ENCODE measurements around the gene HOXA9.

The HOXA9 gene

DNA sequence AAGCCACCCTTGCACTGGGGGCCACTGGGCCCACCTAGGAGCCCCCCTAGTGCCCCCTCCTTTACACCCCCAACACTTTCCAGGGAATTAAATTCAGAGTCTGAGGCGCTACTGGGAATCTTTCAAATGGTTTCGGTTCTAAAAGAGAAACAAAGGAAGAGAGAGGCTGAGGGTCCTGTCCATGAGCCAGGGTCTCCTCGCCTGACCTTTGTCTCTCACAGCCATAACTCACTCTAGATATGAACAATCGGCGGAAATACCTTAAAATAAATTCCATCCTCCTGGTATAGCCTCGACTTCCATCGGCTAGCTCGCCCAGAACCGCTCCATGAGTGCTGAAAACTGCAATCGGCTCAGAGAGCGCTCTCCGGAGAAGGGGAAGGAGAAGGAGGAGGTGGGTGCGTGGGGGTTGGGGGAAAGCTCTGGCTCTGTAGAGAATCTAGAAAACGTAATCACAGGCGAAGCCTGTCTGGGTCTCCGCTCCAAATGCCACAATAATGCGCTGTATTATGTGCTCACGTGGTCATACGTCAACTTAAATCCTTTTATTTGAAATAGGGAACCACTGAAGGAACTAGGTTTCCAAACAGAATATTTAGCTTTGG, 47.3 kb downstream of the HOXA9 start:
- no peak for DNase-seq (ENCODE audit: low read depth)
- TF ChIP-seq, protein P1, sequence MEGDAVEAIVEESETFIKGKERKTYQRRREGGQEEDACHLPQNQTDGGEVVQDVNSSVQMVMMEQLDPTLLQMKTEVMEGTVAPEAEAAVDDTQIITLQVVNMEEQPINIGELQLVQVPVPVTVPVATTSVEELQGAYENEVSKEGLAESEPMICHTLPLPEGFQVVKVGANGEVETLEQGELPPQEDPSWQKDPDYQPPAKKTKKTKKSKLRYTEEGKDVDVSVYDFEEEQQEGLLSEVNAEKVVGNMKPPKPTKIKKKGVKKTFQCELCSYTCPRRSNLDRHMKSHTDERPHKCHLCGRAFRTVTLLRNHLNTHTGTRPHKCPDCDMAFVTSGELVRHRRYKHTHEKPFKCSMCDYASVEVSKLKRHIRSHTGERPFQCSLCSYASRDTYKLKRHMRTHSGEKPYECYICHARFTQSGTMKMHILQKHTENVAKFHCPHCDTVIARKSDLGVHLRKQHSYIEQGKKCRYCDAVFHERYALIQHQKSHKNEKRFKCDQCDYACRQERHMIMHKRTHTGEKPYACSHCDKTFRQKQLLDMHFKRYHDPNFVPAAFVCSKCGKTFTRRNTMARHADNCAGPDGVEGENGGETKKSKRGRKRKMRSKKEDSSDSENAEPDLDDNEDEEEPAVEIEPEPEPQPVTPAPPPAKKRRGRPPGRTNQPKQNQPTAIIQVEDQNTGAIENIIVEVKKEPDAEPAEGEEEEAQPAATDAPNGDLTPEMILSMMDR (conservative IDR thresholded peaks at IDR 0.05; ENCODE audit: low read length), result no peak
- no peak overlapping the region for H3K4me3 ChIP-seq (ENCODE audit: low read length)

DNA sequence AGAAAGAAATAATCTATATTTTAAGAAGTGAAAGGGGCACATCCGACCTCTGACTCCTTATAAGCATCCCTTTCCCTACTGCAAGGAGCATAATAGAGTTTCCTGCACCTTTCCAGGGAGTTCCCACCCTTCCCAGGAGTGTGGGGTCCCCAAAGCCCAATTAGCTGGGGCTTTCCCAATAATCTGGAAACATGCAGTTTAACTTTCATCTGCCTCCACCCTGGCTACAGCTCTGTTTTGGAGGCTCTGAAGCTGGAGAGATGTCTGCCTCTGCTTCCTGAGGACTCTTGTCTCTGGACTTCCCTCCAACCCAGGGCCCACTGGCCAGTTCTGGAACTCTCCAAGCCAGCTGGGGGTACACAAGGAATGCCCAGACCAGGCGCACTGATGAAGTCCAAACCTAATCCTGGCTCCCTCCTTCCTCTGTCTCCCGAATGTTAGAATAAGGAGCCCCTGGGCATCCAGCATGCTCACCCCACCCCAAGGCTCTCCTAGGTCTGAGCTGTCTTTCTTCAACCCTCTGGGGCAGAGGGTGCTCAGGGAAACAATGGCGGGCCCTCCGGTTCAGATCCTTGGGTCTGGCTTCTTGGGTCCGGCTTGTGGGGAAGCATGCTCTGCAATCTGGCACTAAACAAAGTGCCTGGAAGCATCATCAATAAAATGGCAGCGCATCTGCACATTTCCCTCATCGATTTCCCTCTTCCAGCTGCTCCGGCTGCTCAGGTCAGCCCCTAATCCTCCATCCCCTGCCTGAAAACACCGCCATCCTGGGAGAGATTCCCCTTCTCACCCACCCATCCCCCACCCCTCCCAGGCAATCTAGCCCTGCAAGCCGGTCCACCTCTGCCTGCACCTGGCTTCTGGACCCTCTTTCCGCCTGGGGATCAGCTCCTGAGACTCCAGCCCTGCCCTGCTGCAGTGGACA, 48.1 kb downstream of the HOXA9 start:
- DNase-seq (ENCODE audit: low read depth), result no peak
- TF ChIP-seq, protein P1 (conservative IDR thresholded peaks at IDR 0.05; ENCODE audit: low read length), result no peak
- no peak overlapping the region for H3K4me3 ChIP-seq (ENCODE audit: low read length)

DNA sequence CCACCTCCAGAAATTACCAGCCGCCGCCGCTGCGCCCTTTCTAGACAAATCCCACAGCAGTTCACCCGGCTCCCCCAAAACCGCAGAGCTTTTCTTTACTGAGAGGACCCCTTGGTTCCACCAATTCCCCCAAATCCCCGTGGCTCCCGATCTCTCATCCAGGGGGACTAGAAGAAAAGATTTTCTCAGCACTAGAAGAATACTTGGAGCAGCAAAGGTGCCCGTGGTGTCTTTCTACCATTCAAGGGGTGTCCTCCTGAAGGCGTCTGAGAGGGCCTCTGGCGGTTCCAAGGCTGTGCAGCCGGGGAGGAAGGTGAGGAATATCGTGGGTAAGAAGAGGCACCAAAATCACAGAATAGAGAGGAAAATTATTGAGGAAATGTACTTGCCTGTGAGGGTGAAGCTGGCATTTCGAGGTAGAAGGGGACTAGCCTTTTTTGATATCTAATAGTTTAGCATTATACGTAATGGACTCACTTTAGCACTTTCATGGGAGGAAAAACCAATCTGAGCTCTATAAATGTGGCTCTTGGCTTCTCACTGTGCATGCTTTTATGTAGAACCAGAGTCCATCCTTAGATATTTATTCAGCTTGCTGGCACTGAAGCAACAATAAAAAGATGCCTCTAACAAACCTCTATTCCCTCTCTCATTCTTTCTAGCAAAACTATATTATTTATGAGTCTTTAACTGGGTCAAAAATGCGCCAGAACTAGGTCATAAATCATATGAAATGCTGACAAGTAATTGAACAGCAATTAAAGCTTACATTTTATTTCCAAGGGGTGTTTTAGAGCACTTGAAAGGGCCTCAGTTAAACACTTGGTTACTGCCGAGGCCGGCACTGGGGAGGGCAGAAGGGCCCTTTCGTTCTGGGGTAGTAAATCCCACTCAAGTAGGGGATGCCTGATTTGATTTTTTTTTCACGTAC, 49.0 kb downstream of the HOXA9 start:
- no peak overlapping the region for H3K4me3 ChIP-seq (ENCODE audit: low read length)
- DNase-seq (ENCODE audit: low read depth), result no peak

GRCh38 chr7:27115221-27116026, 49.9 kb downstream of the HOXA9 start:
- DNase-seq (ENCODE audit: low read depth), result no peak
- TF ChIP-seq, protein P1 (conservative IDR thresholded peaks at IDR 0.05; ENCODE audit: low read length), result no peak
- no peak overlapping the region for H3K4me3 ChIP-seq (ENCODE audit: low read length)

More for the DNA sequence above, 49.0 kb downstream of the HOXA9 start:
- TF ChIP-seq, protein P1 (conservative IDR thresholded peaks at IDR 0.05; ENCODE audit: low read length), result no peak

DNA sequence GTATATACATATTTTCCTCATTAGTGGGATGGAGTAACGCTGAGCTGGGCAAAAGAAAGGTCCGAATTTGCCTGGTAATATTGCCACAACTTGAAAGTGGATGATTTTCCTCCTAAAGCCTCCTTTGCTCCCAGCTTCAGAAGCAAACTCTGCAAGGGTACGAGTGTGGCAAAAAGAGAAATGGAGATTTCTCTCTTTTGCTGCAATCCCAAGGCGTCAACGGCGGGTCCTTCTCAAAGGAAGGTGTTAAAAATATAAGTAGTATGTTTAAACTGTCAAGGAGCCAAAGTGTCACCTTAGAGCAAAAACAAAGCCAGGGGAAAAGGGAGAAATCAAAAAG, 50.5 kb downstream of the HOXA9 start:
- no peak for DNase-seq (ENCODE audit: low read depth)
- TF ChIP-seq, protein P1 (conservative IDR thresholded peaks at IDR 0.05; ENCODE audit: low read length), result no peak

DNA sequence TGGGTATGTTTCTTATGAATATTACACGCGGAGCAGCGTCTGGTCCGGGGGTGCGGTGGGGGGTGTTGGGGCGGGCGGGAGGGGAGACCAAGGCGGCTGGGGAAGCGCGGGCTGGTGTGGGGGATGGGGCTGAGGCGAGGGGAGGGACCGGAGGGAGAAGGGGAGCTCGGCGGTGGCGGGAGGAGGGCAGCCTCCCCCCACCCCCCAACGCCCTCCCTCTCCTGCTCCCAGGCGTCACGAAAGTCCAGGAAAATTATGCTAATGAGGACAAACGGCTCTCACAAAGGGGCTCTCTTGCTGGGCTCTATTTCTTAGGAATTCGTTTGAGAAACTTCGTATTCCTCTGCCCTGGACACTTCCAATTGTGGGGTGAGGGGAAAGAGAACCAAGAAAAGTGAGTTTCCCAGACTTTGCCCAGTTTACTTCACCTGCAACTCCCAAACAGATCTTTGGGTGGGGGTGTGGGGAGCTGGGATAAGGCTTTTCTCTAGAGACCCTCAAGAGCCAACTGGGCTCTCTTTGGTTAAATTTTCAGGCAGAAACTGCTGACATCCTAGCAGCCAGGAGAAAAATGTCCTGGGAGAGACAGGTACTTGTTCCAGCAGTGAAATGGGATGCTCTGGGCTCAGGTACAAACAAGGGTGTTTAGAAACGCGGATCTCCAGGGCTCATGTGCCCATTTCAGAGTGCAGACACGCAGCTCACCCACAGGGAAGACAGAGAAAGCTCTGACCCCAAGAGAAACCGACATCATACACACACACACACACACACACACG, 51.2 kb downstream of the HOXA9 start:
- peak overlapping the region; percentile 28 for H3K4me3 ChIP-seq (ENCODE audit: low read length)
- TF ChIP-seq, protein P1 (conservative IDR thresholded peaks at IDR 0.05; ENCODE audit: low read length), result no peak
- no peak for DNase-seq (ENCODE audit: low read depth)

More for the DNA sequence above, 50.5 kb downstream of the HOXA9 start:
- no peak overlapping the region for H3K4me3 ChIP-seq (ENCODE audit: low read length)
